ENCODE results near the gene TET3. TPM values are rescaled to one million over a fixed set of nuclear protein-coding genes. Genes with fewer than 3 reads are reported as not detected.

Gene TET3
- total and polyA plus RNA-seq, 9 of the 15 experiments (the other 6 are each of a cell fraction or from before 2014, with no cell fraction given), result 0.35 to 16.3 (median 5.5) TPM

GRCh38 chr2:74024216-74024615, 39.5 kb downstream of the TET3 start (continued):
- TF ChIP-seq ETV1 (tag; conservative IDR thresholded peaks at IDR 0.05; ENCODE audit: low read depth) (no peak), CBFA2T2 (conservative IDR thresholded peaks at IDR 0.05) (no peak), MCM5 (IDR thresholded peaks at IDR 0.05; ENCODE audit: low read depth) (no peak), BMI1 (IDR thresholded peaks at IDR 0.05; ENCODE audit: low read length) (no peak), ATF7 (IDR thresholded peaks at IDR 0.05) (no peak)

- H2AFZ ChIP-seq (ENCODE audit: low read depth, low read length), result peak overlapping the region; percentile 11
- no peak overlapping the region for H3K4me3 ChIP-seq
- H3K79me2 ChIP-seq (ENCODE audit: control insufficient read depth, insufficient read depth, low read length), result peaks cover 88% of the 10 kb centered on the region
- peaks cover 32 to 54% of the 10 kb centered on the region in 2 experiments for H3K4me1 ChIP-seq (replicated peaks in 1 of 2; ENCODE audit: control insufficient read depth in 2 of 2, insufficient read depth in 2 of 2, low read length in 2 of 2)
- H3K9ac ChIP-seq (ENCODE audit: insufficient read depth in 1 of 2, low read depth in 2 of 2, low read length in 2 of 2), result peak overlapping the region; percentile 46 to 69; a peak in 2 of 4 replicates
- ChIA-PET CTCF (ENCODE audit: low intra/inter-chr PET ratio) (no interaction called here), POLR2A (interaction anchor here (0.5 to 1.4 kb wide), 3 partner anchors 15 to 213 kb away, joined by 3 to 4 read pairs (median 3); no protein-coding TSS in a partner anchor)
- 14% methylated on average over 6 of the region's 6 CpGs for WGBS (ENCODE audit: insufficient coverage, low coverage, missing lambda C conversion rate)
- intact Hi-C loops (cut with micrococcal nuclease) (no loop called here), in situ Hi-C loops (cut with MboI) (no loop called here)
- H3K36me3 ChIP-seq (ENCODE audit: control insufficient read depth, insufficient read depth, low read length), result no peaks in the 10 kb centered on the region
- H3K27ac ChIP-seq (ENCODE audit: extremely low read depth, low read depth, low read length), result peak overlapping the region; percentile 66
- H4K20me1 ChIP-seq (replicated peaks; ENCODE audit: control insufficient read depth, insufficient read depth, low read length), result no peaks in the 10 kb centered on the region
- no peaks in the 10 kb centered on the region for H3K27me3 ChIP-seq (ENCODE audit: control insufficient read depth in 2 of 2, insufficient read depth in 2 of 2, low read length in 2 of 2)
- ATAC-seq, result peak; percentile 77
- no TSS peak for BruUV-seq (replicated peaks)
- H3K9me1 ChIP-seq (ENCODE audit: control insufficient read depth, insufficient read depth, low read length), result no peaks in the 10 kb centered on the region
- no peak for FAIRE-seq
- H3K4me2 ChIP-seq (ENCODE audit: insufficient read depth, low read length), result peak overlapping the region; percentile 43
- peaks cover 13% of the 10 kb centered on the region for H3K9me3 ChIP-seq (replicated peaks; ENCODE audit: control insufficient read depth, insufficient read depth, low read depth, low read length)
- peak in 1 of 4 experiments; percentile 44 for DNase-seq (ENCODE audit: extremely low read depth in 1 of 4, low spot score in 3 of 4)
- TF ChIP-seq ZNF584 (CRISPR knock-in tag; IDR thresholded peaks at IDR 0.05; ENCODE audit: low read depth), result no peak
- no peak for TF ChIP-seq ZKSCAN3 (CRISPR knock-in tag; IDR thresholded peaks at IDR 0.05)
- TF ChIP-seq GTF2F1 (IDR thresholded peaks at IDR 0.05; ENCODE audit: low read depth, low read length), result no peak
- TF ChIP-seq NEUROD1 (IDR thresholded peaks at IDR 0.05; ENCODE audit: borderline replicate concordance, low read depth, low read length, partially characterized antibody), result no peak
- TF ChIP-seq ILK (tag; IDR thresholded peaks at IDR 0.05; ENCODE audit: borderline replicate concordance, low read depth), result no peak
- TF ChIP-seq ZNF395 (CRISPR knock-in tag; IDR thresholded peaks at IDR 0.05), result no peak
- no peak for TF ChIP-seq ZNF347 (CRISPR knock-in tag; IDR thresholded peaks at IDR 0.05; ENCODE audit: low read depth)
- peak; percentile 39; the same call in 1 of the 2 replicates for TF ChIP-seq HMBOX1 (IDR thresholded peaks at IDR 0.05)
- TF ChIP-seq USF1 (CRISPR knock-in tag; IDR thresholded peaks at IDR 0.05), result no peak
- no peak for TF ChIP-seq MYBL2 (IDR thresholded peaks at IDR 0.05; ENCODE audit: low read depth)
- no peak for TF ChIP-seq MYBL2 (CRISPR knock-in tag; IDR thresholded peaks at IDR 0.05; ENCODE audit: borderline replicate concordance)
- no peak for TF ChIP-seq WHSC1 (IDR thresholded peaks at IDR 0.05; ENCODE audit: low read length)
- no peak for TF ChIP-seq FUS (optimal IDR thresholded peaks at IDR 0.05; ENCODE audit: low read depth, low read length)
- no peak for TF ChIP-seq SREBF2 (CRISPR knock-in tag; IDR thresholded peaks at IDR 0.05)
- TF ChIP-seq ELF1 (tag; IDR thresholded peaks at IDR 0.05), result no peak
Observed at GRCh38 chr2:74025971-74026612, 41.4 kb downstream of the TET3 start.

Data from K562 (cell line).